WI38 (cell line): Measurements from ENCODE around the gene HMCN1.
A peak's percentile ranks its signal among the peaks of the same experiment; 100 is the strongest.

Experiments used
- H3K4me3 ChIP-seq: 2 replicates; pipeline ENCODE4 v1.5.1; 2011; ENCODE audit warnings: low read depth, mild to moderate bottlenecking, control low read depth, low read length
- CTCF ChIP-seq: IDR thresholded peaks from 2 replicates; pipeline ENCODE4 v1.5.1; 2012; ENCODE audit warnings: low read depth, mild to moderate bottlenecking, control low read depth, low read length

Gene HMCN1

DNA sequence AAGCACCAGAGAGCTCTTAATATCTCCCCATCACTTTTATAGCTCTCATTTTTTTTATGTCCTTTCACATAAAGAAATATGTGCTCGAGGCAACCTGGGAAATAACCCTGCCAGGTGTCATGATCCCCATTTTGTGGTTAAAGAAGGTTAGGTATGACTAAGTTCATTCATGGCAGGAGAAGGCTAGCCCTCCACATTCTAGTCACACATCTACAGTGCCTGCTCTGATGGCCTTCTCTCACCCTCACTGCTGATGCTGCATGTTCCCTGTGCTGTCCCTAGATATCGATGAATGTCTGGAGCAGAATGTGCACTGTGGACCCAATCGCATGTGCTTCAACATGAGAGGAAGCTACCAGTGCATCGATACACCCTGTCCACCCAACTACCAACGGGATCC, 453.4 kb downstream of the HMCN1 start:
- no peak for TF ChIP-seq CTCF
- H3K4me3 ChIP-seq: no peak overlapping the region; the same call in 1 of the 2 replicates

GRCh38 chr1:186188004-186188539, 453.9 kb downstream of the HMCN1 start:
- TF ChIP-seq CTCF: no peak
- no peak overlapping the region; the same call in 1 of the 2 replicates for H3K4me3 ChIP-seq

DNA sequence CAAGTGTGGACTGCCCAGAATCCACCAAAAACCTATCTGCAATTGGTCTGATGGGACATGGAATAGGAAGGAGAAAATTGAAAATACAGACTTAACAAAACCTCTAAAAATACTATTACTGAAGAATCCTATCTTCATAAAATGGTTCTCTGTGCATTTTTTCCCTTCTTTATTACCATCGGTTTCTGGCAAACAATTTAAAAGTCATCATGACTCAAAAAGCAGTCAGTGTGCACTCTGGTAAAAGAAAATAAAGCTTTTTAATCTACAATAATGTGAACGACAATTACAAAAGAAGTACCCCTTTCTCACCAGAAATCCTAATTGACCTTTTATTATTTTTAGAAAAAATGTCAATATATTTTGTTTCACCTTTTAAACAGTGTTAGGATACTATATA, 454.5 kb downstream of the HMCN1 start:
- TF ChIP-seq CTCF: no peak
- 0 out of 2 replicates have a peak overlapping the region, but pooled peaks have one; percentile 22 for H3K4me3 ChIP-seq

GRCh38 chr1:186189156-186189555, 455.0 kb downstream of the HMCN1 start:
- H3K4me3 ChIP-seq: no peak overlapping the region
- TF ChIP-seq CTCF: no peak

DNA sequence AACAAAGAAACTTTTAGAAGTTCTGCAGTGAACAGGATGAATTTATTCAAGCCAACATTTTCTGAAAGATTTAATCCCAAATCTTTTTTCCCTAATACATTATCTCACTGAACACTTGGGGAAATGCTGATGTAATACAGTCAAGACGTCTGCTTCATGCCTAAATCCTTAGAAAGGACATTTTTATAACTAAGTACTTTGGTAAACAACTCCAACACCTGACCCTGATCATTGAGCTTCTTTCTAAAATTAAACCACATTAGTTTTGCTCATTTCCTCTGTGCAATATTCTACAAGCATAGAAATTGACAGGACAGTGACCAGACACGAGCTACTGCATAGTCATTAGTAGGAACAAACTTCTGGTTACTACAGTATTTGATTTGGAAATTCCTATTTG, 457.3 kb downstream of the HMCN1 start:
- TF ChIP-seq CTCF: no peak
- H3K4me3 ChIP-seq: no peak overlapping the region

- no peak overlapping the region for H3K4me3 ChIP-seq
- no peak for TF ChIP-seq CTCF
These were observed 459.0 kb downstream of the HMCN1 start for GRCh38 chr1:186193224-186193623.

- H3K4me3 ChIP-seq: no peak overlapping the region
- no peak for TF ChIP-seq CTCF
These were observed 460.0 kb downstream of the HMCN1 start for GRCh38 chr1:186194107-186194756.
